ENCODE results near the gene RAB6B. TPM values are rescaled to one million over a fixed set of nuclear protein-coding genes. Genes with fewer than 3 reads are reported as not detected.

Gene RAB6B
- total RNA-seq, 4 donors from 2014 or later: 0.53 to 1.2 (median 0.81) TPM

- no peak overlapping the region for H3K27ac ChIP-seq
- H3K9me3 ChIP-seq: no peaks in the 10 kb centered on the region
- TF ChIP-seq, protein P1, sequence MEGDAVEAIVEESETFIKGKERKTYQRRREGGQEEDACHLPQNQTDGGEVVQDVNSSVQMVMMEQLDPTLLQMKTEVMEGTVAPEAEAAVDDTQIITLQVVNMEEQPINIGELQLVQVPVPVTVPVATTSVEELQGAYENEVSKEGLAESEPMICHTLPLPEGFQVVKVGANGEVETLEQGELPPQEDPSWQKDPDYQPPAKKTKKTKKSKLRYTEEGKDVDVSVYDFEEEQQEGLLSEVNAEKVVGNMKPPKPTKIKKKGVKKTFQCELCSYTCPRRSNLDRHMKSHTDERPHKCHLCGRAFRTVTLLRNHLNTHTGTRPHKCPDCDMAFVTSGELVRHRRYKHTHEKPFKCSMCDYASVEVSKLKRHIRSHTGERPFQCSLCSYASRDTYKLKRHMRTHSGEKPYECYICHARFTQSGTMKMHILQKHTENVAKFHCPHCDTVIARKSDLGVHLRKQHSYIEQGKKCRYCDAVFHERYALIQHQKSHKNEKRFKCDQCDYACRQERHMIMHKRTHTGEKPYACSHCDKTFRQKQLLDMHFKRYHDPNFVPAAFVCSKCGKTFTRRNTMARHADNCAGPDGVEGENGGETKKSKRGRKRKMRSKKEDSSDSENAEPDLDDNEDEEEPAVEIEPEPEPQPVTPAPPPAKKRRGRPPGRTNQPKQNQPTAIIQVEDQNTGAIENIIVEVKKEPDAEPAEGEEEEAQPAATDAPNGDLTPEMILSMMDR (IDR thresholded peaks at IDR 0.05): no peak
- TF ChIP-seq POLR2A (IDR thresholded peaks at IDR 0.05): no peak
- peaks cover 0 to 67% (median 0%) of the 10 kb centered on the region in 3 donors for H3K36me3 ChIP-seq
- H3K27me3 ChIP-seq: no peaks in the 10 kb centered on the region
- H3K4me1 ChIP-seq: no peaks in the 10 kb centered on the region
- no peak overlapping the region for H3K4me3 ChIP-seq
- DNase-seq: no peak
These were observed 80.3 kb downstream of the RAB6B start for GRCh38 chr3:133815386-133815785.

- H3K4me3 ChIP-seq: no peak overlapping the region
- no peaks in the 10 kb centered on the region for H3K4me1 ChIP-seq
- peaks cover 0 to 62% (median 0%) of the 10 kb centered on the region in 3 donors for H3K36me3 ChIP-seq
- no peaks in the 10 kb centered on the region for H3K27me3 ChIP-seq
- TF ChIP-seq, protein P1 (IDR thresholded peaks at IDR 0.05): no peak
- TF ChIP-seq POLR2A (IDR thresholded peaks at IDR 0.05): no peak
- no peak for DNase-seq
- H3K27ac ChIP-seq: no peak overlapping the region
- H3K9me3 ChIP-seq: no peaks in the 10 kb centered on the region
These were observed 82.8 kb downstream of the RAB6B start for GRCh38 chr3:133812872-133813271.

DNA sequence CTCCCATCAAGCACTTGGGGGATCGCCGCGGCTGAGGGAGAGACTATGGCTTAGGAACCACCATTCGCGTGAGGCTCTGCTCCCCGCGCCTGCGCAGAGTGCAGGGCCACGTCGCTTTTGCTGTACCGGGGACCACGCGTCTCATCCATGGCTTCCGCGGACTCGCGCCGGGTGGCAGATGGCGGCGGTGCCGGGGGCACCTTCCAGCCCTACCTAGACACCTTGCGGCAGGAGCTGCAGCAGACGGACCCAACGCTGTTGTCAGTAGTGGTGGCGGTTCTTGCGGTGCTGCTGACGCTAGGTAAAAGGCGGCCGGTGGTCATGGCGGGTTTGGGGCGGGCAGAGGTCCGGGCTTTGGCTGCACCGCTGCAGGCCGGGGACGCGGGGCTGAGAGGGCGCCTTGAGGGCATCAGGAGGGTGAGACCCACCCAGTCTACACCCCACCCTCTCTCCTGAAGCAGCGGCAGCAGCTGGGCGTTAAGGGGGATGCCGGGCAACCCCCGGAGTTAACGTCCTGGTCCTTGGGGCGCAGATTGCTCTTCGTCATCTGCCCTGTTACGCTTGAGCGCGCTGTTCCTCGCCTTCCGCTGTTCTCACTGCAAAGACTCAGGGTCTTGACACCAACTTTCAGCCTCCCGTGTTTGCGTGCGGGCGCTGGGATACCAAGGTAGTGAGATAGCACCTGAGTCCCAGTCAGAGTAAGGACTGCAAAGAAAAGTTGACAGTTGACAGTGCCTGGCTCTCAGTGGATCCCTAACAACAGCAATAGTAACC, 89.8 kb downstream of the RAB6B start, which contains the start of gene SRPRB:
SRPRB (plus strand) TSS at position 114 of the 774 bp plus-strand sequence; CDS start at position 148, 34 bp downstream.
- peak within 1 kb of the TSS; percentile 58 to 88 (median 76) for H3K27ac ChIP-seq
- no peaks in the 10 kb centered on the region for H3K27me3 ChIP-seq
- peak within 1 kb of the TSS; percentile 74 to 97 (median 86) for H3K4me3 ChIP-seq
- no peaks in the 10 kb centered on the region for H3K9me3 ChIP-seq
- peaks cover 0 to 5% (median 3%) of the 10 kb centered on the region in 4 donors for H3K4me1 ChIP-seq
- H3K36me3 ChIP-seq: peaks cover 0 to 17% (median 0%) of the 10 kb centered on the region in 3 donors
- DNase-seq: peak; percentile 93 to 98 (median 94)
- TF ChIP-seq, protein P1 (IDR thresholded peaks at IDR 0.05): peak in 1 of 6 experiments; percentile 19
- TF ChIP-seq POLR2A (IDR thresholded peaks at IDR 0.05): peak; percentile 41 to 72

- no peak for DNase-seq
- no peaks in the 10 kb centered on the region for H3K9me3 ChIP-seq
- H3K27me3 ChIP-seq: no peaks in the 10 kb centered on the region
- TF ChIP-seq, protein P1 (IDR thresholded peaks at IDR 0.05): no peak
- TF ChIP-seq POLR2A (IDR thresholded peaks at IDR 0.05): no peak
- peak overlapping the region in 2 of 4 donors; percentile 79 to 88 for H3K27ac ChIP-seq
- peaks cover 0 to 15% (median 0%) of the 10 kb centered on the region in 3 donors for H3K36me3 ChIP-seq
- peaks cover 0 to 5% (median 3%) of the 10 kb centered on the region in 4 donors for H3K4me1 ChIP-seq
- H3K4me3 ChIP-seq: peak overlapping the region; percentile 74 to 97 (median 86)
These were observed 90.3 kb downstream of the RAB6B start for GRCh38 chr3:133805384-133805701.

GRCh38 chr3:133804896-133805295, 90.8 kb downstream of the RAB6B start:
- H3K36me3 ChIP-seq: peaks cover 0 to 15% (median 0%) of the 10 kb centered on the region in 3 donors
- no peak overlapping the region for H3K27ac ChIP-seq
- no peaks in the 10 kb centered on the region for H3K27me3 ChIP-seq
- H3K4me1 ChIP-seq: peaks cover 0 to 5% (median 3%) of the 10 kb centered on the region in 4 donors
- DNase-seq: no peak
- H3K9me3 ChIP-seq: no peaks in the 10 kb centered on the region
- TF ChIP-seq POLR2A (IDR thresholded peaks at IDR 0.05): no peak
- TF ChIP-seq, protein P1 (IDR thresholded peaks at IDR 0.05): no peak
- no peak overlapping the region for H3K4me3 ChIP-seq
